Smooth muscle cell of the brain vasculature (primary cell): ENCODE data around the gene ATP12A.

Source experiments
- DNase-seq: peaks from one replicate; pipeline ENCODE4 v3.0.0-alpha.2; 2012; ENCODE audit warnings: low read depth, low spot score

ATP12A gene

GRCh38 chr13:24680258-24680920, at the start of gene ATP12A:
TSS of gene ATP12A (plus strand) at chr13:24680408. CDS start at chr13:24680744, 336 bp downstream.
- DNase-seq: no peak

- DNase-seq: no peak
Measured at GRCh38 chr13:24630851-24631620, 49.2 kb upstream of the ATP12A start.

DNA sequence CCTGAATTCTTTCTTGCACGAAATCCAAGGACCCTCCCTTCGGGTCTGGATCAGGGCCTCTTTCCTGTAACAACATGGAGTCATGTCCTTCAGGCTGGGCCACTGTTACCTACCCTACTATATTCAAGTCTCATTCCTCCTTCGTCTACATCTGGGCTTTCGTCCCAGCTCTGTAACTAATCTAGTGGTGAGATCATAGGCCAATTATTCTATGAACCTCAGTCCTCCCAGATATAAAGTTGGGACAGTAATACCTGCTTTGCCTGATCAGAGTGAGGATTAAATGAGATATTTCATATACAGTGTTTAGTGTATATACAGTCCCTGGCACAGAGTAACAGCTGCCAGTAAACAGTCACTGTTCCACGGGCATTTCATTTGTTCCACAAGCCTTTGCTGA, 48.3 kb upstream of the ATP12A start:
- DNase-seq: no peak

DNA sequence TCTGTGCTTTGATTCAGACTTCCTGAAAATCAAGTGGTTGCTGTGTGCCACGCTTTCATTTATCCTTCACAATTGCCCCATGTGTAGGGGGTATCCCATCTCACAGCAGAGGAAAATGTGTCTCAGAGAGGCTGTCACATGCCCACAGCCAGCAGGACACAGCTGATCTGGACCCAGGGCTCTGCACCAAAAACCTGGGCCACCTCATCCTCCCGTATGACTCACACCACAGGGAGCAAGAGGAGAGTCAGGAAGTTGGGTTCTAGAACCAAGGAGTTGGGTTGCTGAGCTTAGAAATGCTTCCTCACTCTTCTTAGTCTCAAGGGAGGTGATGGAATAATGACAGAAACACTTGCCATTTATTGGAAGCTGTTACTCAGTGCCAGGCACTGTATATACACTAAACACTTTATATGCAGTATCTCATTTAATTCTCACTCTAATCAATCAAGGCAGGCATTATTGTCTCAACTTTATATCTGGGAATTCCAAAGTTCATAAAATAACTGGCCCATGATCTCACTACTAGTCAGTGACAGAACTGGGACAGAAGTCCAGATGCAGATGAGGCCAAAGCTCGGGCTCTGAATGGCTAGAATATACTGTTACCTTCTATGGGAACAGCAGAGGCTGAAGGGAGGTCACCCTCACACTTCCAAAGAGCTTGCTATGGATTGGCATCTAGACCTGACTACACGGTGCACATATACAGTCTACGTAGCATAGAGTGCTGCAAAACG, 47.7 kb upstream of the ATP12A start:
- DNase-seq: no peak

GRCh38 chr13:24636776-24637175, 43.4 kb upstream of the ATP12A start:
- no peak for DNase-seq

DNA sequence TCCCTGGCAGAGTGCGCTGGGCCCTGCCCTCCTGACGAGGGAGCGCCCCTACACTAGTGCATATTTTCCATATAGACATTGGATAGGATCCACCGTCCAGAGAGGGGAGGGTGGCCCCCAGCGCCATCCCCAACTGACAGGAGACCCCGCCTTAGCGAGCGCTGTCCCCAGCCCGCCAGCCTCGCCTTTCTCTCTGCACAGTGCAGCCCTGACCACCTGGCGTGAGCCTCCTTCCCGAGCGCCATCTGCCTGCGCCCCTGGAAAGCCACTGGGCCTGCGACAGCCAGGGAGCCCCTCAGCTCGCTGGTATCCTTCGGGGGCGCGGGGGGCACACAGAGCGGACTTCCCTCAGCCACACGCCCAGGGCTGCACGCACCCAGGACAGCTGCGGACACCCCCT, 42.1 kb upstream of the ATP12A start:
- no peak for DNase-seq

DNA sequence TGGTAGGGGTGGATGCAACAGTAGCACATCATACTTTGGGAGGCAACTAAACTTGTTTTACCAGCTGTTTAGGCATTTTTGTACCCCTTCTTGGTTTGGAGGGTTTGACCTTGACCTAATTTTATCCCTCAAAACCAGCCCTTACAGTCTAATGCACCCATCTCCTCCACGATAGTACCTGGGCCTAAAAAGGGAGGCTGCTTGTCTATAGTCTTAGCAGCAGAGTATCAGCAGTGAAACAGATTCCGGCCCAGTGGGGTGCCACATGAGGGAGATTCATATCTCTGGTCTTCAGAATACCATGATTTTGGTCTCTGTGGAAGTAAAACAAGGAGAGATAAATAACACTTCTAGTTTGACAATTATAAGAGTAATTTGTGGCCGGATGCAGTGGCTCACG, 39.5 kb upstream of the ATP12A start:
- DNase-seq: no peak

DNA sequence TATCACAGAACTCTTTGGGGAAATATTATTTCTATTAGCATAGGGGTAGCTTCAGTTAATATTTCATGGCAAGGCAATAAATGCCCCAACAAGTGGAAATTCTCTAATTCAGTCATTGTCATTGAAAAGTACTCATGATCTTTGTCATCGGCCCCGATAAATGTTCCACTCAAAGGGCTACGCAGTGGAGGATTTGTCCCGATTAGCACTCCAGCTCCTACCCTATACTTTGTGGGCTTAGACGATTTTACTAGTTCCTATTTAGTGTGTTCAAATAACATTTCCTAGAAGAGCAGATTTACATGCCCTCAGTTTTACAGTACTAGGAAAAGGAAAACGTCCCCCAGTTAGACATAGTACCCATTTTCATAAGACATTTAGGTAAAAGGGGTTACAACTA, 38.0 kb upstream of the ATP12A start:
- DNase-seq: no peak

DNA sequence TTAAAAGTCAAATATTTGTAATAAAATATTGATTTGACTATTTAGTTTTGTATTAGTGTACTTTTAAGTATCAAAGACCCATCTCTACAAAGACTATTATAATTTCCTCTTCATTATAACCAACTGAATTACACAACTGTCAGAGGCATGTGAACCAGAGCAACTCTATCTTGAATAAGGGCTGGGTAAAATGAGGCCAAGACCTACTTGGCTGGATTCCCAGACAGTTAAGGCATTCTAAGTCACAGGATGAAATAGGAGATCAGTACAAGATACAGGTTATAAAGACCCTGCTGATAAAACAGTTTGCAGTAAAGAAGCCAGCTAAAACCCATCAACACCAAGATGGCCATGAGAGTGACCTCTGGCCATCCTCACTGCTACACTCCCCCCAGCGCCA, 36.2 kb upstream of the ATP12A start:
- no peak for DNase-seq

GRCh38 chr13:24648271-24648670, 31.9 kb upstream of the ATP12A start:
- DNase-seq: no peak

DNA sequence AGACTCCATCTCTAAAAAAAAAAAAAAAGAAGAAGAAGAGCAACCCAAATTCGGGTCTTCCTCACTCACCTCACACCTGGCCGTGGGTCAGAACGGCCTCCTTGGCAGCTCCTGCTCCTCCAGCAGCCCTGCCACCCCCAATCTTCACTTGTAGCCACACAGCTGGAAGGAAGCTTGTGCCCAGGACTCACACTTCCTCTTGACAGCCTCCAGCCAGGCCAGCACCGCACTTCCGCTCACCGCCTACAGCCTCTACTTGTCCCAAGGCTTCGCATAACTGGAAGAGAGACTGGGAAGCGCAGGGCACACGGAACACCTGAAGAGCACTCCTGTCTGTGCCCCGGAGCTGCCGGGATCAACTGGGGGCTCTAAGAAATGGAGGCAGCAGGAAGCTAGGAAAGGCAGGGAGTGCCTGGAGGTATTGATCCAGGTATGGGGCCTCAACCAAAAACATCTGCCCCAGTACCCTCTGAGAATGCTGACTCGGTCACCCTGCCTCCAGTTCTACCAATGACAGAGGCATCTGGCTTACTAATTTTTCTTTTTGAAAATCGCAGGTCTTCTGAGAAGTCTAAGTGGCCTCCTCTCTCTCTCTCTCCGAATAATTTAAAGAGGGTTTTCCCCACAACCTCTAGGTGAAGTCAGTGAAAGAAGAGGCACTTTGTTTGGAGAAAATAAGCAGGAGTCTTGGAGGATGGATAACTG, 31.1 kb upstream of the ATP12A start:
- no peak for DNase-seq

DNA sequence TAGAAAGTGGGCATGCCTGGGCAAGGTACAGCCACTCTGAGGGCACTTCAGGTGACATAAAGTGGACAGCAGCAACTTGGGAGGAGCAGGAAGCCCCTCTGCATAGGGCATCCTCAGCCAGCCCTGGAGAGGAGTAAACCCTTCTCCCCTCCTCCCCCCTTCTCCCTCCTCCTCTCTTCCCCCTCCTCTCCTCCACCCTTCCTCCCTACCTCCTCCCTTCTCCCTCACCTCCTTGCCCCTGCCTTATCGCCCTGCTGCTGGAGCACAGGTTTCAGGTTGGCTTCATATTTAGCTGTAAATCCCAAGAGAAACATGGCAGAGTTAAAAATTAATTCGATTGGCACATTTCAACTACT, 30.5 kb upstream of the ATP12A start:
- DNase-seq: no peak

- DNase-seq: no peak
Measured at GRCh38 chr13:24650161-24650560, 30.0 kb upstream of the ATP12A start.

DNA sequence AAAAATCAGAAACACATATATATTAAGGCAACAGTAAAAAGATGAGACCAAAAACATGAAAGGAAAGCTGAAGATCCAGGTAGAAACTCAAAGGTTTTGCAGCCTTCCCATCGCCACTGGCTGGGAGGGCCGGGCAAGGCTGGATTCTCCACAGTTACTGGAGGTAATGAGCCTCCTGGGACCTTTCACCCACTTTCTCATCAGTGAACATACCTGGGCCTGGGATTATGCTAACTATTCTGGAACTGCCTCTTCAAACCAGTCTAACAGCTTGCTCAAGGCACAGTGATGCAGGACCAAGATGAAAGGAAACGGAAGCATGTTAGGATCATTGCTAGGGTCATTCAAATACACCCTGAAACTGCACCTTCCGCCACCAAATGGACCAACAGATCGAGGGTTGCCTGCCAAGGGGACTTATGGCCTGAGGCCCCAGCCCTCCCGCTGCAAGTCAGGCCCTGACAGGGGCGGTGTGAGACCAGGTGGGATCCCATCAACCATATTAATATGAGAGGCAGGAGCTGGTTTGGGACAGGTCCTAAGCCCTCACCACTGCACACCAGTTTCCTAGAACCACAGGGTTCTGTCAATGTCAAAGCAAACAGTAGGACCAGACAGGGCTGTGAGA, 28.4 kb upstream of the ATP12A start:
- DNase-seq: no peak

- DNase-seq: no peak
Measured at GRCh38 chr13:24652359-24652758, 27.8 kb upstream of the ATP12A start.

GRCh38 chr13:24654741-24655140, 25.5 kb upstream of the ATP12A start:
- DNase-seq: no peak

GRCh38 chr13:24659239-24659638, 21.0 kb upstream of the ATP12A start:
- DNase-seq: no peak

- no peak for DNase-seq
Measured at GRCh38 chr13:24660023-24660741, 20.0 kb upstream of the ATP12A start.

DNA sequence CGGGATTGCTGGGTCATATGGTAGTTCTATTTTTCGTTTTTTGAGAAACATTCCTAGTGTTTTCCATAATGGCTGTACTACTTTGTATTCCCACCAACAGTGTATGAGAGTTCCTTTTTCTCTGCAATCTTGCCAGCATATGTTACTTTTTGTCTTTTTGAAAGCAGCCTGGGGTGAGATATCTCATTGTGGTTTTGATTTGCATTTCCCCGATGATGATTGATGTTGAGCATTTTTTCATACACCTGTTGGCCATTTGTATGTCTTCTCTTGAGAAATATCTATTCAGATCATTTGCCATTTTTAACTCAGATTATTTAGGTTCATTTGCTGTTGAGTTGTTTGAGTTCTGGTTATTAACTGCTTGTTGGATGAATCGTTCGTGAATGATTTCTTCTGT, 18.5 kb upstream of the ATP12A start:
- no peak for DNase-seq

GRCh38 chr13:24662195-24663088, 17.8 kb upstream of the ATP12A start:
- DNase-seq: no peak
